ENCODE results near the gene FOXRED1.

FOXRED1 gene

DNA sequence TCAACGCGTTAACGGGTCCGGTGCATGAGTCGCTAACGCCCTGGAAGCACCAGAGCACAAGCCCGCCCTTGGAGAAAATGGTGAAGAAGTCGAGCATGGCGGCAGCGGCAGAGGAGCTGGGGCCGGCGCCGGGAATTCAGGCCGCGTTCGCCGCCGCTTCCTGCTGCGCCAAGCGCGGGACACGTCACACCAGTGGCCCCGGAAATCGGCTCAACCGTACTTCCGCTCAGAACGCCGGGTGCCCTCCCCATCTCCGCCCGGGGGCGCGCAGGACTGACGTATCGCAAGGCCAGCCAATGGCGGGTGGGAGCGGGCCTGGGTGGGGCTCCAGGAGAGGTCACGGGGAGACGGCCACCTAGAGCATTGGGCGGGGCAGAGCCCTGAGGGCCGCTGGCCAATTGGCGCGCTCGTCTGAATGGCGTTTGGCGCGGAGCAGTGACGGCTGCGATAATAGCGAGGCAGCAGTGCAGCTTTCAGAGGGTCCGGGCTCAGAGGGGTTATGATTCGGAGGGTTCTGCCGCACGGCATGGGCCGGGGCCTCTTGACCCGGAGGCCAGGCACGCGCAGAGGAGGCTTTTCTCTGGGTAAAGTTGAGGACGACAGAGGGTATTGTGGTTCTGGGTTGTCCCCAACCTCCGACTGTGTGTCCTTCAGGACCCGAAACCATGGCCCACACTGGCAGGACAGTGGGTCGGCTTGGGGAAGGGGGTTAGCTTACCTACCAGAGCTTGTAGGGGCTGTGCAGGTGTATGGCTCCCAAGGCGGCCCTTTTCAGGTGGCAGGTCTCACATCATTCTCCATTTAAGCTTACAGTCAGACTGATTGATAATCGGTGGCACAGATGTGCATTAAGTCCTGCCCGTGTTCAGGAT lies at the start of gene FOXRED1, which contains the start of gene SRPRA:
FOXRED1 (plus strand) TSS at position 447 of the 872 bp plus-strand sequence; CDS start at position 500, 53 bp downstream.
SRPRA (minus strand) TSS at position 188 of the 872 bp plus-strand sequence; CDS start at position 97, 91 bp downstream.
- TF ChIP-seq, protein P1, sequence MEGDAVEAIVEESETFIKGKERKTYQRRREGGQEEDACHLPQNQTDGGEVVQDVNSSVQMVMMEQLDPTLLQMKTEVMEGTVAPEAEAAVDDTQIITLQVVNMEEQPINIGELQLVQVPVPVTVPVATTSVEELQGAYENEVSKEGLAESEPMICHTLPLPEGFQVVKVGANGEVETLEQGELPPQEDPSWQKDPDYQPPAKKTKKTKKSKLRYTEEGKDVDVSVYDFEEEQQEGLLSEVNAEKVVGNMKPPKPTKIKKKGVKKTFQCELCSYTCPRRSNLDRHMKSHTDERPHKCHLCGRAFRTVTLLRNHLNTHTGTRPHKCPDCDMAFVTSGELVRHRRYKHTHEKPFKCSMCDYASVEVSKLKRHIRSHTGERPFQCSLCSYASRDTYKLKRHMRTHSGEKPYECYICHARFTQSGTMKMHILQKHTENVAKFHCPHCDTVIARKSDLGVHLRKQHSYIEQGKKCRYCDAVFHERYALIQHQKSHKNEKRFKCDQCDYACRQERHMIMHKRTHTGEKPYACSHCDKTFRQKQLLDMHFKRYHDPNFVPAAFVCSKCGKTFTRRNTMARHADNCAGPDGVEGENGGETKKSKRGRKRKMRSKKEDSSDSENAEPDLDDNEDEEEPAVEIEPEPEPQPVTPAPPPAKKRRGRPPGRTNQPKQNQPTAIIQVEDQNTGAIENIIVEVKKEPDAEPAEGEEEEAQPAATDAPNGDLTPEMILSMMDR (IDR thresholded peaks at IDR 0.05; ENCODE audit: low read depth, low read length) = no peak
- DNase-seq (ENCODE audit: extremely low read depth, low read depth) = peak; percentile 97

DNA sequence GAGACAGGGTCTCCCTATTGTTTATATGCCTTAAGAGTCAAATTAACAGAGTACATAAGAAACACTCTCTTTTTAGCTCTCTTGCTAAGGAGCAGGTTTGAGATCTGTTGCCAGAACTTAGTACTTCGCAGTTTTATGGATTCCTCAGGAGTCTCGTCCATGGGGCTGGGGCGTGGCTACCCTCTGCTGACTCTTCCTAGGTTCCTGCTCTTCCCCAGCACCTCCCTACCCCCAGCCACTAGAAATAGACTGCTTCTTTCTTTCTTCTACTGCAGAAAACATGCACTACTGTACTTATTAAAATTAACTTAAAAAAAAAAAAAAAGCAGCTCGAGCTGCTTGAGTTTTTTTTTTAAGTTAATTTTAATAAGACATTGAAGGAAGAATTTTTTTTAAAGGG lies 49.4 kb upstream of the FOXRED1 start:
- no peak for DNase-seq (ENCODE audit: extremely low read depth, low read depth)
- TF ChIP-seq, protein P1 (IDR thresholded peaks at IDR 0.05; ENCODE audit: low read depth, low read length) = no peak

DNA sequence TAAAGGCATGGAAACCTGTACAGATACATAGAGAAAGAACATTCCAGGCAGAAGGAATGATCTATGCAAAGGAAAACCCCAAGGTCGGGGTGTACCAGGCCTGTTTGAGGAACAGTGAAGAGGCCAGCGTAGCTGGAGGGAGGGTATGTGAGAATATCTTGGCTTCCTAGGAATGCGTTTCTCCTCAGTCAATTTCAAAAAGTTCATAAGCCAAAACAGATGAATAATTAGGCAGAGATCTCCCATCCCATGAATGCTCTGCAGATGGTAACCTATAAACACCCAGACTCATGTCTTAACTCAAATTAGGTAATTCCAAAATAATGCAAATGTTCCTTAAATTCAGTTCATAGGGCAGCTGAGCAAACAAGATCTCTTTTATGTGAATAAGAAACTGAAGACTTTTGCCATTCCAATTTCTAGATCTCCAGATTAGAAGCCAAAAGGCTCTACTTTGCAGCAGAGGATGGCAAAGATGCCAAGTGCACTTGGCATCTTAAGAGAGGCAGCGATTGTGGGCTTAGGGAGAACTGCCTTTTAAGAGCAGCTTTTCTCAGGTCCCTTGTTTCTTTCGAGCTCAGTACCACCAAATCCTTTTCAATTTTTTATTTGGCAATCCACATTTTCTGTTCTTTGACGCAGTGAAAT lies 44.2 kb upstream of the FOXRED1 start:
- TF ChIP-seq, protein P1 (IDR thresholded peaks at IDR 0.05; ENCODE audit: low read depth, low read length) = no peak
- no peak for DNase-seq (ENCODE audit: extremely low read depth, low read depth)

DNA sequence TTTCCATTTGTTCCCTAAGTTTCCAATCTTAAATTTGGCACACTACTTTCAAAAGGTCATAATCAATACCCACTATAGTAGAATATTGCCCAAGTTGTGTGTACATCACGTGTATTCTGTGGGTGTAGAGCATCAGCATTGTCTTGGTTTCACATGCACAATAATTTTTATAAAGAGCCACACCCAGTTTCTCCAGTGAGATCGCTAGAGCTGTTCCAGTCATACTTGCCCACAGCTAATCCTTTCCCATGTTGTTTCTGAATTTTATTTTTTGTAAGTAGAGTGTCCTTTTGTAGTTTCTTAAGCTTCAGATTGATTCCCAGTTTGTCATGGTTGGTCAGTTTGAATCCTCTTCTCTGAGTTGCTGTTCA lies 43.7 kb upstream of the FOXRED1 start:
- TF ChIP-seq, protein P1 (IDR thresholded peaks at IDR 0.05; ENCODE audit: low read depth, low read length) = no peak
- DNase-seq (ENCODE audit: extremely low read depth, low read depth) = no peak

DNA sequence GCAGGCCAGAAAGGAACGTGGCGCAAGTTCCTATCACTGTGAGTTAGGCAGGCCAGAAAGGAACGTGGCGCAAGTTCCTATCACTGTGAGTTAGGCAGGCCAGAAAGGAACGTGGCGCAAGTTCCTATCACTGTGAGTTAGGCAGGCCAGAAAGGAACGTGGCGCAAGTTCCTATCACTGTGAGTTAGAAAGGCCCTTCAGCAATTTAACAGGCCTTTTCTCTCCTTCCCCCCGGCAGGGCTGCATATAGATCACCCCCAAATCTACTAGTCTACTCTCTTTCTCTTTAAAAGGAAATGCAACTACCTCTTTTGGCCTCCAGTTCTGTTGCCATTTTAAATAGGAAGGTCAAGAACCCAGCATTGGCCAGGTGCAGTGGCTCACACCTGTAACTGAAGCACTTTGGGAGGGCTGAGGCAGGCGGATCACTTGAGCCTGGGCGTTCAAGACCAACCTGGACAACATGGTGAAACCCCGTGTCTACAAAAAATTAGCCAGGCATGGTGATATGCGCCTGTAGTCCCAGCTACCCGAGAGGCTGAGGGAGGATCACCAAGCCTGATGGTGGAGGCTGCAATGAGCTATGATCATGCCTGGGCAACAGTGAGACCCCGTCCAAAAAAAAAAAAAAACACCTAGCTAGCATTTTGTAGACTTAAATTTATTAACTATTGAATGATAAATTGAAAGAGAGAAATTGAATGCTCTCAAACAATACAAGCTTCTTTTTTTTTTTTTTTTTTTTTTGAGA lies 42.4 kb upstream of the FOXRED1 start:
- no peak for DNase-seq (ENCODE audit: extremely low read depth, low read depth)

DNA sequence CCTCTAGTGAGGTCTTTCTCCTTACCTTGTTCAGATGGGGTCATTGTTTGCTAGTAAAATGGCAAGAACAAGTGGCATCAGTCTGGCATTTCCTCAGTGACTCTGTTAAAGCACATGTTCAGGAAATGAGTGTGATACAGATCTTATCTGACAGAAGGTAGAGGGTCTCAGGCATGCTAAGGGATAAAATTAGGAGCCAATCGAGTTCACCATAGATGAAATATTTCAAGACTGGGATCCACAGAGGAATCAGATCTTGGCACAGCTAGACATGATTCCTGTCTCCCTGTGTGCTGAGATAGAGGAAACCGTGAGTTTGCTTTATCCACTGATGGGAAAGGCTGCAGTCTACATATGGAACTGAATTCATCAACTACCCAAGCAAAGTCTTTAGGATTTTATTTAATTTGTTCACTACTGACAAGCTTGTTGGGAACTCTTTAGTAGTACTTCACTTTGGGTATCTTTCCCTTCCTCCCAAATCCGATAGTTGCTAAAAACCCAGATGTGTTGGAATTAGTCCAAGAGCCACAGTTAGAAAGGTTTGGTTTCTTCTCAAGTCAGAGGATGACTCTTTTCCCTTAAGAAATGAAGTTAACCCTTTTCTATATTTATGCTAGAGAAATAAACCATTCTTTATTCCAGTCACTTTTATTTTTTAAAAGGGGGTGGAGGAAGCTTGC lies 39.0 kb upstream of the FOXRED1 start:
- TF ChIP-seq, protein P1 (IDR thresholded peaks at IDR 0.05; ENCODE audit: low read depth, low read length) = no peak
- DNase-seq (ENCODE audit: extremely low read depth, low read depth) = no peak

More for the DNA sequence above, 42.4 kb upstream of the FOXRED1 start:
- TF ChIP-seq, protein P1 (IDR thresholded peaks at IDR 0.05; ENCODE audit: low read depth, low read length) = no peak

All from AG09319 (cell line).